ENCODE data around the gene TOLLIP.

DNA sequence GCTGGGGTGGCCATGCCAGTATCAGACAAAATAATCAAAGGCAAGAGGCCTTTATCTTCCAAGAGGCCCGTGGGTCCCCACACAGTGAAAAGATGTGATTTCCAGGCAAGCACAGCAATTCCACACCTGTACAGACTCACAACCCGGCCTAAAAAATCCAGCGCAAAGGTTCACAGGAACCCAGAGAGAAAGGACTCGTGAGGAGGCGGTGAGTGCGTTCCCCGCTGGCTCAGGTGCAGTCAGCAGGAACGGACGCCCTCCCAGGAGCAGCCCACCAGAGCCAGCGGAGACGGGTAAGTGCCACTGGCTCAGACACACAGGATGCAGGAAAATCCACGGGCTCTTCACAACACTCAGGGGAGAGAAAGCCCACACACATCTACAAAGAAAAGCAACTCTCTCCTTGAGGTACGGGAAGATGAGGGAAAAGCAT is 4.4 kb downstream of the TOLLIP start:
- no peak for TF ChIP-seq ZNF549 (tag by site-specific recombination; IDR thresholded peaks at IDR 0.05)
- TF ChIP-seq CTCF (tag by site-specific recombination; IDR thresholded peaks at IDR 0.05) = no peak
- TF ChIP-seq TRIM28 (IDR thresholded peaks at IDR 0.05; ENCODE audit: borderline replicate concordance, low read length) = no peak
- no peak for TF ChIP-seq KLF1 (tag by site-specific recombination; IDR thresholded peaks at IDR 0.05)
- TF ChIP-seq, protein P1, sequence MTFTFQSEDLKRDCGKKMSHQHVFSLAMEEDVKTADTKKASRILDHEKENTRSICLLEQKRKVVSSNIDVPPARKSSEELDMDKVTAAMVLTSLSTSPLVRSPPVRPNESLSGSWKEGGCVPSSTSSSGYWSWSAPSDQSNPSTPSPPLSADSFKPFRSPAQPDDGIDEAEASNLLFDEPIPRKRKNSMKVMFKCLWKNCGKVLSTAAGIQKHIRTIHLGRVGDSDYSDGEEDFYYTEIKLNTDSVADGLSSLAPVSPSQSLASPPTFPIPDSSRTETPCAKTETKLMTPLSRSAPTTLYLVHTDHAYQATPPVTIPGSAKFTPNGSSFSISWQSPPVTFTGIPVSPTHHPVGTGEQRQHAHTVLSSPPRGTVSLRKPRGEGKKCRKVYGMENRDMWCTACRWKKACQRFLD (tag by site-specific recombination; IDR thresholded peaks at IDR 0.05) = no peak
- TF ChIP-seq ZNF423 (tag by site-specific recombination; IDR thresholded peaks at IDR 0.05) = no peak
- no peak for TF ChIP-seq ZNF561 (tag by site-specific recombination; IDR thresholded peaks at IDR 0.05; ENCODE audit: borderline replicate concordance)
- no peak for TF ChIP-seq ZNF138 (tag by site-specific recombination; IDR thresholded peaks at IDR 0.05; ENCODE audit: borderline replicate concordance)
- TF ChIP-seq GLI4 (tag by site-specific recombination; IDR thresholded peaks at IDR 0.05) = no peak
- TF ChIP-seq ZNF292 (tag by site-specific recombination; IDR thresholded peaks at IDR 0.05; ENCODE audit: borderline replicate concordance, low read depth) = no peak
- TF ChIP-seq TSHZ1 (tag by site-specific recombination; IDR thresholded peaks at IDR 0.05; ENCODE audit: borderline replicate concordance) = no peak
- no peak for TF ChIP-seq ZNF670 (tag by site-specific recombination; IDR thresholded peaks at IDR 0.05; ENCODE audit: low read depth)
- no peak for TF ChIP-seq ZNF548 (tag by site-specific recombination; IDR thresholded peaks at IDR 0.05)
- no peak for TF ChIP-seq SP3 (tag by site-specific recombination; IDR thresholded peaks at IDR 0.05)

Data from HEK293 (cell line).